BJ (cell line): ENCODE data around the gene OR4D11. TPM values are rescaled to one million over a fixed set of nuclear protein-coding genes. Genes with fewer than 3 reads are reported as not detected.

ENCODE experiments used
- CTCF ChIA-PET: fragments of 350-600 bp; formaldehyde crosslinking; extraction: SDS; loops from one replicate; lab custom pipeline; 2021; ENCODE audit warnings: antibody characterized with exemption, inconsistent platforms; lab: Yijun Ruan, JAX
- POLR2A ChIA-PET: fragments of 300-600 bp; sonication (Branson Sonifier 250); formaldehyde crosslinking; extraction: SDS; loops from one replicate; lab custom pipeline; 2021; ENCODE audit warnings: antibody characterized with exemption; lab: Charles Lee
- DNase-seq: peaks from one replicate; pipeline ENCODE4 v3.0.0-alpha.2; 2011; ENCODE audit warnings: low read depth
- H3K27me3 ChIP-seq: 2 replicates; pipeline ENCODE4 v1.6.0; 2011; ENCODE audit warnings: low read length; ENCODE audit not compliant: control insufficient read depth, insufficient read depth
- H3K36me3 ChIP-seq: 2 replicates; pipeline ENCODE4 v1.5.1; 2011; ENCODE audit warnings: low read length; ENCODE audit not compliant: control insufficient read depth, insufficient read depth
- H3K4me3 ChIP-seq: 2 replicates; pipeline ENCODE4 v1.5.1; 2011; ENCODE audit warnings: low read depth, mild to moderate bottlenecking, control low read depth, low read length
- CTCF ChIP-seq: IDR thresholded peaks from 2 replicates; pipeline ENCODE4 v1.5.1; 2011; ENCODE audit warnings: low read depth, mild to moderate bottlenecking, control low read depth, inconsistent platforms, low read length, moderate library complexity; ENCODE audit not compliant: insufficient read depth
- polyA plus RNA-seq: library from polyadenylated mRNA; depleted of rRNA; stranded (reverse); fragments of >200 nt; gene quantifications from 2 replicates; pipeline ENCODE4 v1.2.3, GENCODE V29; 2011; rRNA removed

Gene OR4D11
- polyA plus RNA-seq, 1 experiment, result not detected

- no peak overlapping the region for H3K4me3 ChIP-seq
- H3K36me3 ChIP-seq, result no peaks in the 10 kb centered on the region
- POLR2A ChIA-PET, result no interaction called here
- H3K27me3 ChIP-seq, result no peaks in the 10 kb centered on the region
- CTCF ChIA-PET, result interaction anchor here (1.4 kb wide), 1 partner anchor 8 kb away, joined by 4 read pairs; no protein-coding TSS in a partner anchor
- TF ChIP-seq CTCF, result no peak
- DNase-seq, result no peak
Observed at GRCh38 chr11:59552844-59553243, 49.5 kb downstream of the OR4D11 start.

- POLR2A ChIA-PET, result no interaction called here
Observed at GRCh38 chr11:59553323-59553722, 49.9 kb downstream of the OR4D11 start.

More at GRCh38 chr11:59553323-59553722, 49.9 kb downstream of the OR4D11 start:
- no peak for TF ChIP-seq CTCF
- H3K4me3 ChIP-seq, result no peak overlapping the region
- no peaks in the 10 kb centered on the region for H3K36me3 ChIP-seq
- no peak for DNase-seq
- CTCF ChIA-PET, result no interaction called here
- H3K27me3 ChIP-seq, result no peaks in the 10 kb centered on the region

Other genes starting within 250 kb of the OR4D11 start
- not detected in 2 replicates for gene OR5AN1, start 144.7 kb upstream of the OR4D11 start, polyA plus RNA-seq
- not detected in 2 replicates for gene OR5A2, start 77.2 kb upstream of the OR4D11 start, polyA plus RNA-seq
- not detected in 2 replicates for gene OR5A1, start 67.1 kb upstream of the OR4D11 start, polyA plus RNA-seq
- gene OR4D6, start 46.6 kb upstream of the OR4D11 start, polyA plus RNA-seq, result not detected in 2 replicates
- gene OR4D10, start 30.3 kb upstream of the OR4D11 start, polyA plus RNA-seq, result not detected in 2 replicates
- gene OR4D9, start 8.0 kb downstream of the OR4D11 start, polyA plus RNA-seq, result not detected in 2 replicates
- gene OSBP, start 112.2 kb downstream of the OR4D11 start, polyA plus RNA-seq, result 10.0 and 16.1 TPM in 2 replicates
- 33.6 and 34.3 TPM in 2 replicates for gene PATL1, start 165.5 kb downstream of the OR4D11 start, polyA plus RNA-seq
- not detected in 2 replicates for gene OR10V1, start 210.3 kb downstream of the OR4D11 start, polyA plus RNA-seq